Ishikawa (cell line): Measurements from ENCODE around the gene PHF21A.

Source experiments
- CEBPB ChIP-seq: IDR thresholded peaks from 2 replicates; pipeline ENCODE4 v1.6.1; 2012
- EP300 ChIP-seq: IDR thresholded peaks from 2 replicates; pipeline ENCODE4 v1.6.1; 2012; ENCODE audit warnings: borderline replicate concordance
- FOXM1 ChIP-seq: IDR thresholded peaks from 2 replicates; pipeline ENCODE4 v1.6.1; 2012; ENCODE audit warnings: low read depth, borderline replicate concordance
- MAX ChIP-seq: IDR thresholded peaks from 2 replicates; pipeline ENCODE4 v1.6.1; 2012
- RAD21 ChIP-seq: IDR thresholded peaks from 2 replicates; pipeline ENCODE4 v1.6.1; 2012; ENCODE audit warnings: low read depth
- REST ChIP-seq: IDR thresholded peaks from 2 replicates; pipeline ENCODE4 v1.6.1; 2012; ENCODE audit warnings: low read depth, mild to moderate bottlenecking
- TAF1 ChIP-seq: IDR thresholded peaks from 2 replicates; pipeline ENCODE4 v1.6.1; 2012; ENCODE audit warnings: low read depth, mild to moderate bottlenecking
- TCF12 ChIP-seq: IDR thresholded peaks from 2 replicates; pipeline ENCODE4 v1.6.1; 2012; ENCODE audit warnings: low read depth
- TEAD4 ChIP-seq: IDR thresholded peaks from 2 replicates; pipeline ENCODE4 v1.6.1; 2012

GRCh38 chr11:46012185-46012584 is 109.1 kb downstream of the PHF21A start:
- TF ChIP-seq EP300, result no peak
- no peak for TF ChIP-seq MAX
- TF ChIP-seq CEBPB, result no peak
- no peak for TF ChIP-seq TCF12
- TF ChIP-seq TAF1, result no peak
- TF ChIP-seq REST, result no peak
- TF ChIP-seq FOXM1, result no peak
- TF ChIP-seq RAD21, result no peak
- no peak for TF ChIP-seq TEAD4
